Suprapubic skin (tissue), 4 donors: Measurements from ENCODE around the gene TMTC1. TPM values are rescaled to one million over a fixed set of nuclear protein-coding genes. Genes with fewer than 3 reads are reported as not detected.

Source experiments
- DNase-seq, 2 donors: peaks; one replicate each; pipeline ENCODE4 v3.0.0-alpha.2; 2019; ENCODE audit warnings: low spot score in 2 of 2
- H3K27ac ChIP-seq: fragments of 200-600 bp; sonication (generic); one replicate; pipeline ENCODE4 v1.5.1; 2019
- H3K27me3 ChIP-seq: fragments of 200-600 bp; sonication (generic); one replicate; pipeline ENCODE4 v1.5.1; 2019
- H3K36me3 ChIP-seq: fragments of 200-600 bp; sonication (generic); one replicate; pipeline ENCODE4 v1.5.1; 2019
- H3K4me1 ChIP-seq: fragments of 200-600 bp; sonication (generic); one replicate; pipeline ENCODE4 v1.5.1; 2019
- H3K4me3 ChIP-seq: fragments of 200-600 bp; sonication (generic); one replicate; pipeline ENCODE4 v1.5.1; 2019; ENCODE audit warnings: mild to moderate bottlenecking
- H3K9me3 ChIP-seq: fragments of 200-600 bp; sonication (generic); one replicate; pipeline ENCODE4 v1.5.1; 2019
- CTCF ChIP-seq, 2 donors: fragments of 200-600 bp in 1 of 2; fragments of 450-650 bp in 1 of 2; sonication (generic) in 1 of 2; IDR thresholded peaks; one replicate each; pipeline ENCODE4 v1.5.1; 2016 to 2019; ENCODE audit warnings: antibody characterized with exemption in 2 of 2, mild to moderate bottlenecking in 1 of 2, moderate library complexity in 1 of 2
- EP300 ChIP-seq: sonication (generic); formaldehyde crosslinking; IDR thresholded peaks from one replicate; pipeline ENCODE4 v1.6.1; 2017; ENCODE audit warnings: antibody characterized with exemption
- POLR2A ChIP-seq, 2 donors: fragments of 450-650 bp; IDR thresholded peaks; one replicate each; pipeline ENCODE4 v1.6.1; 2017; ENCODE audit warnings: antibody characterized with exemption in 2 of 2, mild to moderate bottlenecking in 2 of 2, moderate library complexity in 2 of 2
- POLR2AphosphoS5 ChIP-seq, 3 donors: sonication (generic); formaldehyde crosslinking; IDR thresholded peaks; one replicate each; pipeline ENCODE4 v1.6.1; 2017; ENCODE audit warnings: antibody characterized with exemption in 3 of 3
- WGBS: methylation state at CpG from one replicate; pipeline ENCODE4 v1.1.5; 2018; 5-methylcytosine and 5-hydroxymethylcytosine counted together
- total RNA-seq, 4 donors: library from RNA; depleted of rRNA; stranded (reverse); fragments of >200 nt; gene quantifications; one replicate each; pipeline ENCODE4 v1.1.0, GENCODE V29; 2016

Gene TMTC1
- total RNA-seq, 4 donors from 2014 or later = 11.0 to 25.8 (median 19.5) TPM

GRCh38 chr12:29709496-29710040, 74.2 kb downstream of the TMTC1 start:
- Histone ChIP-seq H3K4me1 (peaks cover 27% of the 10 kb centered on the region), H3K27me3 (no peaks in the 10 kb centered on the region), H3K9me3 (no peaks in the 10 kb centered on the region), H3K36me3 (no peaks in the 10 kb centered on the region), H3K4me3 (no peak overlapping the region), H3K27ac (peak overlapping the region; percentile 45)
- WGBS = 37% methylated on average over 3 of the region's 3 CpGs
- no peak for DNase-seq
- TF ChIP-seq EP300 (no peak), POLR2A (IDR thresholded peaks at IDR 0.05) (no peak), POLR2AphosphoS5 (IDR thresholded peaks at IDR 0.05) (no peak), CTCF (IDR thresholded peaks at IDR 0.05) (no peak)

GRCh38 chr12:29709054-29709453, 74.7 kb downstream of the TMTC1 start:
- no peak for TF ChIP-seq POLR2AphosphoS5 (IDR thresholded peaks at IDR 0.05)
- no peak for TF ChIP-seq EP300
- TF ChIP-seq CTCF (IDR thresholded peaks at IDR 0.05) = no peak
- TF ChIP-seq POLR2A (IDR thresholded peaks at IDR 0.05) = no peak
- Histone ChIP-seq H3K27ac (no peak overlapping the region), H3K27me3 (no peaks in the 10 kb centered on the region), H3K4me3 (no peak overlapping the region), H3K36me3 (no peaks in the 10 kb centered on the region), H3K9me3 (no peaks in the 10 kb centered on the region), H3K4me1 (peaks cover 26% of the 10 kb centered on the region)
- no peak for DNase-seq

DNA sequence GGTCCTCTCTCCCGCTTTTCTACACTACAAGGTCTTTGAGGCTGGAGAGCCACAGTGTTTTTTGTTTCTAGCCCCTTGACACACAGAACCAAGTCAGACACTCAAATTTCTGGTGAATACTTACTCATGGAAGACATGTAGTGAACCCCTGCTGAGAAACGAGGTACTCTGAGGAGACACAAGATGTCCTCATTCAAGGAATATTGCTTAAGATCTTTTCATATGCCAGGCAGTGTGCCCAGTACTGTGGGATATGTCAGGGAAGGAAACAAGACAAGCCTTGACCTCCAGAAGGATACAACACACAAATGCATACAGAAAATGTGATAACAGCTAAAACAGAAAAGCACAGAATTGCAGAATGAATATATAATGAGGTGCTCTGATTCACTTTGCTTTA, 75.9 kb downstream of the TMTC1 start:
- Histone ChIP-seq H3K27ac (no peak overlapping the region), H3K27me3 (no peaks in the 10 kb centered on the region), H3K4me1 (peaks cover 14% of the 10 kb centered on the region), H3K9me3 (no peaks in the 10 kb centered on the region), H3K4me3 (no peak overlapping the region), H3K36me3 (no peaks in the 10 kb centered on the region)
- WGBS = 82% methylated on average over 2 of the region's 2 CpGs
- TF ChIP-seq CTCF (IDR thresholded peaks at IDR 0.05) (no peak), EP300 (no peak), POLR2A (IDR thresholded peaks at IDR 0.05) (no peak), POLR2AphosphoS5 (IDR thresholded peaks at IDR 0.05) (no peak)
- no peak for DNase-seq

DNA sequence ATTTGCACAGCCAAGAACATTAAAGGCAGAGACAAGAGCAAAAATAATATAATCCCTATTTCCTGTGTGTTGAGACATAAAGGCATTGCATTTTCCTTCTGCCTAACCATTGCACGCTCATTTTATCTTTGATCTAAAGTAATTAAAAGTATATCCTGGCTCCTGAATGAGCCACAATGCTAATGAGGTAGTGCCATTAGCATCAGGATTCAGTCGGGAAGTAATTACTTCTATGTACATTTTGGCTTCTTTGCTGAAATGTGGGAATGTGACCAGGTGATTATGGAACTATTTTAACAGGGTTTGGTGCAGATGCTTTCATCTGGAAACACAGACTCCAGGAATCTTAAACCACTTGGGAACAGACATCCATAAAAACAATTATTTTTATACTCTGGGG, 77.4 kb downstream of the TMTC1 start:
- WGBS = 35% methylated on average over 2 of the region's 2 CpGs
- TF ChIP-seq POLR2AphosphoS5 (IDR thresholded peaks at IDR 0.05) (no peak), POLR2A (IDR thresholded peaks at IDR 0.05) (no peak), CTCF (IDR thresholded peaks at IDR 0.05) (no peak), EP300 (no peak)
- Histone ChIP-seq H3K27ac (no peak overlapping the region), H3K36me3 (no peaks in the 10 kb centered on the region), H3K4me3 (no peak overlapping the region), H3K27me3 (no peaks in the 10 kb centered on the region), H3K4me1 (peaks cover 10% of the 10 kb centered on the region), H3K9me3 (no peaks in the 10 kb centered on the region)
- no peak for DNase-seq

- 96% methylated on average over 2 of the region's 2 CpGs for WGBS
- H3K9me3 ChIP-seq = no peaks in the 10 kb centered on the region
- no peak overlapping the region for H3K4me3 ChIP-seq
- DNase-seq = no peak
- TF ChIP-seq CTCF (IDR thresholded peaks at IDR 0.05) = no peak
- TF ChIP-seq EP300 = no peak
- no peak for TF ChIP-seq POLR2AphosphoS5 (IDR thresholded peaks at IDR 0.05)
- TF ChIP-seq POLR2A (IDR thresholded peaks at IDR 0.05) = no peak
- H3K27ac ChIP-seq = no peak overlapping the region
- no peaks in the 10 kb centered on the region for H3K36me3 ChIP-seq
- peaks cover 4% of the 10 kb centered on the region for H3K4me1 ChIP-seq
- H3K27me3 ChIP-seq = no peaks in the 10 kb centered on the region
These were observed 80.2 kb downstream of the TMTC1 start for GRCh38 chr12:29703528-29703927.
